ENCODE measurements around the gene MUSK.

The MUSK gene

GRCh38 chr9:110695846-110696245 lies 27.3 kb downstream of the MUSK start:
- peak; percentile 29 for DNase-seq

- DNase-seq = peak; percentile 58
These were observed 32.4 kb downstream of the MUSK start for GRCh38 chr9:110700953-110701352.

GRCh38 chr9:110703669-110704068 lies 35.1 kb downstream of the MUSK start:
- DNase-seq = no peak

DNA sequence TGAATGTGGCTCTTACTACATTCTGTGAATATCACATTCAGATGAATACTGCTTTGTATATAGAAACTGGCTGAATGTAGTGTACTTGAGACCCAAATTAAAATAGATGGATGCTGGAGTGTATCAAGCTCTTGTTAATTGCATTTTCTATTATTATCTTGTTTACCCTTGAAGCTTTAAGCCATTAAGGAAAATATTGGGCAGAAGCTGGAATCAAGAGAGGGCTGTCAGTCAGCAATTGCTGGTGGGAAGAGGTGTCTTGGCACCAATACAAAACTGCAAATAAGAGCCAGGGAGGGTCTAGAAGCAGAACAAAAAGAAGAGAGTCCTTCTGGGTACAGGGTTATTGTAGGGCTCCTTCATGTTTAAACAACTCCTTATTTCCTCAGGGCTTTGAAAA lies 38.8 kb downstream of the MUSK start:
- DNase-seq = no peak

- no peak for DNase-seq
These were observed 41.8 kb downstream of the MUSK start for GRCh38 chr9:110710420-110710819.

- peak; percentile 65 for DNase-seq
These were observed 44.4 kb downstream of the MUSK start for GRCh38 chr9:110712955-110713354.

- no peak for DNase-seq
These were observed 45.7 kb downstream of the MUSK start for GRCh38 chr9:110714314-110714713.

GRCh38 chr9:110728058-110728457 lies 59.5 kb downstream of the MUSK start:
- no peak for DNase-seq

GRCh38 chr9:110729641-110730040 lies 61.0 kb downstream of the MUSK start:
- no peak for DNase-seq

- no peak for DNase-seq
These were observed 62.9 kb downstream of the MUSK start for GRCh38 chr9:110731437-110732028.

GRCh38 chr9:110738982-110739381 lies 70.4 kb downstream of the MUSK start:
- DNase-seq = no peak

GRCh38 chr9:110742741-110743371 lies 74.3 kb downstream of the MUSK start:
- peak; percentile 76 for DNase-seq

- DNase-seq = peak; percentile 95
These were observed 76.3 kb downstream of the MUSK start for GRCh38 chr9:110744715-110745384.

GRCh38 chr9:110745676-110746075 lies 77.1 kb downstream of the MUSK start:
- no peak for DNase-seq

GRCh38 chr9:110746211-110746930 lies 77.8 kb downstream of the MUSK start:
- no peak for DNase-seq

GRCh38 chr9:110748251-110748893 lies 79.8 kb downstream of the MUSK start:
- DNase-seq = peak; percentile 43

- DNase-seq = peak; percentile 34
These were observed 81.7 kb downstream of the MUSK start for GRCh38 chr9:110750272-110750671.

GRCh38 chr9:110751971-110752370 lies 83.4 kb downstream of the MUSK start:
- no peak for DNase-seq

- DNase-seq = peak; percentile 94
These were observed 84.2 kb downstream of the MUSK start for GRCh38 chr9:110752766-110753165.

GRCh38 chr9:110753731-110754231 lies 85.2 kb downstream of the MUSK start:
- DNase-seq = peak; percentile 45

GRCh38 chr9:110755179-110755578 lies 86.6 kb downstream of the MUSK start:
- no peak for DNase-seq

GRCh38 chr9:110758201-110758600 lies 89.6 kb downstream of the MUSK start:
- no peak for DNase-seq

GRCh38 chr9:110762783-110763182 lies 94.2 kb downstream of the MUSK start:
- no peak for DNase-seq
